Small intestine (tissue), 7 donors: ENCODE results near the gene MRPL36. TPM values are rescaled to one million over a fixed set of nuclear protein-coding genes. Genes with fewer than 3 reads are reported as not detected.

Experiments
- DNase-seq, 2 donors: peaks; one replicate each; pipeline versions ENCODE4 v3.0.0 to v3.0.0-alpha.2; 2013
- FAIRE-seq: peaks from 2 replicates; lab custom pipeline; 2012; peaks lifted over from hg19 to GRCh38; lab: Jason Lieb, UNC
- H3K27ac ChIP-seq, 3 donors: one replicate each; pipeline ENCODE4 v1.5.1; 2013; ENCODE audit warnings: low read length in 2 of 3, mild to moderate bottlenecking in 2 of 3, control low read depth in 1 of 3, inconsistent platforms in 1 of 3, low read depth in 1 of 3, moderate library complexity in 1 of 3
- H3K27me3 ChIP-seq, 3 donors: one replicate each; pipeline ENCODE4 v1.6.1; 2013; ENCODE audit warnings: low read length in 3 of 3, inconsistent platforms in 1 of 3; ENCODE audit not compliant: control insufficient read depth in 3 of 3, insufficient read depth in 3 of 3
- H3K36me3 ChIP-seq, 3 donors: one replicate each; pipeline ENCODE4 v1.6.1; 2013; ENCODE audit warnings: low read length in 3 of 3, inconsistent platforms in 1 of 3, low read depth in 1 of 3, mild to moderate bottlenecking in 1 of 3, moderate library complexity in 1 of 3; ENCODE audit not compliant: control insufficient read depth in 3 of 3, insufficient read depth in 2 of 3
- H3K4me1 ChIP-seq, 3 donors: one replicate each; pipeline ENCODE4 v1.6.1; 2013; ENCODE audit warnings: low read length in 2 of 3, inconsistent platforms in 1 of 3, low read depth in 1 of 3, mild to moderate bottlenecking in 1 of 3, moderate library complexity in 1 of 3; ENCODE audit not compliant: control insufficient read depth in 3 of 3, insufficient read depth in 2 of 3
- H3K4me3 ChIP-seq, 3 donors: one replicate each; pipeline ENCODE4 v1.5.1; 2013; ENCODE audit warnings: low read length in 3 of 3, control low read depth in 1 of 3, inconsistent platforms in 1 of 3, low read depth in 1 of 3, mild to moderate bottlenecking in 1 of 3, moderate library complexity in 1 of 3
- H3K9me3 ChIP-seq, 2 donors: one replicate each; pipeline ENCODE4 v1.6.1; 2013; ENCODE audit warnings: low read depth in 1 of 2, low read length in 1 of 2; ENCODE audit not compliant: control insufficient read depth in 2 of 2, insufficient read depth in 1 of 2
- WGBS, 3 donors: extraction: QIAGEN DNeasy Blood & Tissue Kit; methylation state at CpG; one replicate each; pipeline ENCODE4 v1.1.7; 2013; 5-methylcytosine and 5-hydroxymethylcytosine counted together
- polyA plus RNA-seq, 4 donors: library from polyadenylated mRNA; stranded (reverse) in 3 of 4; unstranded in 1 of 4; fragments of 200-250 nt in 3 of 4; fragments of 120-200 nt in 1 of 4; gene quantifications; one replicate each; pipeline versions ENCODE4 v1.2.1 to v1.2.3, GENCODE V29; 2013
- donor health status: healthy with polysubstance abuse.
- donor health status: control.
- donor health status: control.
- donor health status: Bipolar disorder and iron deficiency.
- donor health status: healthy.

Gene MRPL36
- polyA plus RNA-seq, 4 donors: 30.9 to 101 (median 75.8) TPM

GRCh38 chr5:1814183-1815020, 14.8 kb upstream of the MRPL36 start:
- 95 to 96% (median 95%) methylated on average over 30 of the region's 30 CpGs for WGBS, 3 donors
- Histone ChIP-seq H3K27ac (no peak overlapping the region), H3K4me3 (no peak overlapping the region), H3K36me3 (peaks cover 27 to 68% (median 40%) of the 10 kb centered on the region in 3 donors), H3K27me3 (no peaks in the 10 kb centered on the region), H3K4me1 (no peaks in the 10 kb centered on the region), H3K9me3 (peaks cover 0 to 4% of the 10 kb centered on the region in 2 donors)
- FAIRE-seq: no peak
- DNase-seq: no peak

GRCh38 chr5:1810581-1811101, 11.0 kb upstream of the MRPL36 start:
- whole genome bisulfite sequencing, 3 donors: 95 to 96% (median 96%) methylated on average over 10 of the region's 10 CpGs
- Histone ChIP-seq H3K9me3 (no peaks in the 10 kb centered on the region), H3K27ac (no peak overlapping the region), H3K36me3 (peaks cover 30 to 73% (median 32%) of the 10 kb centered on the region in 3 donors), H3K4me1 (no peaks in the 10 kb centered on the region), H3K4me3 (no peak overlapping the region), H3K27me3 (no peaks in the 10 kb centered on the region)
- FAIRE-seq (no peak), DNase-seq (no peak)

- 92 to 96% (median 94%) methylated on average over 32 of the region's 32 CpGs for WGBS, 3 donors
- no peak for FAIRE-seq
- Histone ChIP-seq H3K4me3 (no peak overlapping the region), H3K9me3 (no peaks in the 10 kb centered on the region), H3K4me1 (no peaks in the 10 kb centered on the region), H3K27me3 (no peaks in the 10 kb centered on the region), H3K27ac (no peak overlapping the region), H3K36me3 (peaks cover 25 to 70% (median 33%) of the 10 kb centered on the region in 3 donors)
- no peak for DNase-seq
Observed at GRCh38 chr5:1809416-1810035, 9.9 kb upstream of the MRPL36 start.

GRCh38 chr5:1808439-1808838, 8.8 kb upstream of the MRPL36 start:
- no peak for FAIRE-seq
- no peaks in the 10 kb centered on the region for H3K27me3 ChIP-seq
- no peaks in the 10 kb centered on the region for H3K9me3 ChIP-seq
- no peak for DNase-seq
- H3K36me3 ChIP-seq: peaks cover 18 to 70% (median 34%) of the 10 kb centered on the region in 3 donors
- WGBS, 3 donors: 52 to 74% (median 54%) methylated on average over 3 of the region's 3 CpGs
- no peak overlapping the region for H3K4me3 ChIP-seq
- H3K27ac ChIP-seq: no peak overlapping the region
- H3K4me1 ChIP-seq: no peaks in the 10 kb centered on the region

GRCh38 chr5:1807451-1808185, 8.0 kb upstream of the MRPL36 start:
- H3K27ac ChIP-seq: no peak overlapping the region
- H3K4me1 ChIP-seq: no peaks in the 10 kb centered on the region
- no peaks in the 10 kb centered on the region for H3K9me3 ChIP-seq
- 91 to 94% (median 92%) methylated on average over 20 of the region's 20 CpGs for WGBS, 3 donors
- peaks cover 18 to 67% (median 36%) of the 10 kb centered on the region in 3 donors for H3K36me3 ChIP-seq
- DNase-seq (no peak), FAIRE-seq (no peak)
- H3K27me3 ChIP-seq: no peaks in the 10 kb centered on the region
- H3K4me3 ChIP-seq: no peak overlapping the region

GRCh38 chr5:1806974-1807373, 7.3 kb upstream of the MRPL36 start:
- Histone ChIP-seq H3K4me3 (no peak overlapping the region), H3K27ac (no peak overlapping the region), H3K36me3 (peaks cover 18 to 63% (median 34%) of the 10 kb centered on the region in 3 donors), H3K27me3 (no peaks in the 10 kb centered on the region), H3K9me3 (no peaks in the 10 kb centered on the region), H3K4me1 (no peaks in the 10 kb centered on the region)
- DNase-seq (no peak), FAIRE-seq (no peak)
- 89 to 95% (median 92%) methylated on average over 16 of the region's 16 CpGs for WGBS, 3 donors

- WGBS, 3 donors: 88 to 97% (median 90%) methylated on average over 15 of the region's 15 CpGs
- peaks cover 14 to 62% (median 32%) of the 10 kb centered on the region in 3 donors for H3K36me3 ChIP-seq
- DNase-seq (no peak), FAIRE-seq (no peak)
- H3K27ac ChIP-seq: no peak overlapping the region
- no peak overlapping the region for H3K4me3 ChIP-seq
- H3K27me3 ChIP-seq: no peaks in the 10 kb centered on the region
- H3K9me3 ChIP-seq: no peaks in the 10 kb centered on the region
- H3K4me1 ChIP-seq: no peaks in the 10 kb centered on the region
Observed at GRCh38 chr5:1806199-1806598, 6.6 kb upstream of the MRPL36 start.

GRCh38 chr5:1805736-1806135, 6.1 kb upstream of the MRPL36 start:
- no peaks in the 10 kb centered on the region for H3K27me3 ChIP-seq
- H3K27ac ChIP-seq: no peak overlapping the region
- WGBS, 3 donors: 92 to 94% (median 93%) methylated on average over 10 of the region's 10 CpGs
- no peak for DNase-seq
- no peaks in the 10 kb centered on the region for H3K4me1 ChIP-seq
- no peak overlapping the region for H3K4me3 ChIP-seq
- H3K36me3 ChIP-seq: peaks cover 12 to 62% (median 31%) of the 10 kb centered on the region in 3 donors
- no peaks in the 10 kb centered on the region for H3K9me3 ChIP-seq
- no peak for FAIRE-seq
